GM04503 (cell line): ENCODE measurements around the gene NCOA6.
"Not testable (repeated sequence)": the region's sequence is repeated elsewhere in the genome, so short reads cannot be mapped to it uniquely, and the experiment has no call there.

Source experiments
- DNase-seq: peaks from one replicate; pipeline ENCODE4 v3.0.0-alpha.2; 2012; ENCODE audit warnings: low read depth

The NCOA6 gene

DNA sequence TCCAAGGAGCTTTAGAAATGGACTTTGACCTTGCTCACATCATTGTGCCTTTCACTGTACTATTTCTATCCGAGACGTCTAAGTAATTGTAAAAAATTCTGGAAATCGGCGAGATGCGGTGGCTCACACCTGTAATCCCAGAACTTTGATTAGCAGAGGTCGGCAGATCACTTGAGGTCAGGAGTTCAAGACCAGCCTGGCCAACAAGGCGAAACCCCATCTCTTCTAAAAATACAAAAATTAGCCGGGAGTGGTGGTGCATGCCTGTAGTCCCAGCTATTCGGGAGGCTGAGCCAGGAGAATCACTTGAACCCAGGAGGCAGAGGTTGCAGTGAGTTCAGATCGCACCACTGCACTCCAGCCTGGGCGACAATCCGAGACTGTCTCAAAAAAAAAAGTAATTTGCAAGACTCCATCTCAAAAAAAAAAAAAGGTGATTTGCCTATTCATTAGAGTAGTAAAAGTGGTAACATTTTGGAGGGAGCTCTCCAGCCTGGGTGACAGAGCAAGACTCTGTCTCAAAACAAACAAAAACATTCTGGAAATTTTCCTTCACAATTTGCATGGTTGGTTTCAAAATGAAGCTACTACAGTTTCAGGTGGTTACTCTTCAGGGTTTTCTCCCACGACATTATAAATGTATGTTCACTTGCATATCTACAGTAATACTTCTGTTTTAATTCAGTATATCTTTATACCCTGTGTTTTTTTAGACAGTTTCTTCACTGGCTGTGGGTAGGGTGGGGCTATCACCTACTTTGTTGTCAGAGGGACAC is 106.0 kb downstream of the NCOA6 start:
- not testable (repeated sequence) for DNase-seq

DNA sequence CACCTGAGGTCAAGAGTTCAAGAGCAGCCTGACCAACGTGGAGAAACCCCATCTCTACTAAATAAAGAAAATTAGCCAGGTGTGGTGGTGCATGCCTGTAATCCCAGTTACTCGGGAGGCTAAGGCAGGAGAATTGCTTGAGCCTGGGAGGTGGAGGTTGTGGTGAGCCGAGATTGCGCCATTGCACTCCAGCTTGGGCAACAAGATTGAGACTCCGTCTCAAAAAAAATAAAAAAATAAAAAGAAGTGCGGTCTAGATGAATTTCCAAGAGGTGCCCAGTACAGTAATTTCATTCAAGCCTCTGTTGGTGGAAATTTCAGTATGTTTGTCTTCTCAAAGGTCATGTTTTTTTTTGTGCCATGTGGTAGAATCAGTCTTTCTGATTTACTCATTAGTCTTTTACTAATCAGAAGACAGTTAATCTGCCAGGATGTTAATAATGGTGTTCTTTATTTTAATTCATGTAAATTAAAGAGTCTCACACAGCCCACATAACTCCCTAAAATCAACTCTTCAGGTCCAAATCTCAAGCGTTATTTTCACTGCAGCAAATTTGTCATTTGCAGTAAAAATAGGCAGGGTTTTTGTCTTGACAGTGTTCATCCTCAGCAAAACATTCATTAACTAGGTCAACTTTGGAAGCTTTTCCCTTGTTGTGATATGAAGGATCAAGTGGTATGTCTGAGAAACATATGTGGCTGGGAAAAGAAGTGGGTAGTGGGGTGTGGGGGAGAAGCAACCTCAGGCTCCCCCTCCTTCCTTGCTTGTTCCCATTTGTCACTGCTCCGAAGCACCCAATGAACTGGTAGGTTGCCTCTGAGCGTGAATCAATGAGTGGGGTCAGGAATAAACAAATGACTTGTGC is 108.0 kb downstream of the NCOA6 start:
- DNase-seq = no peak

DNA sequence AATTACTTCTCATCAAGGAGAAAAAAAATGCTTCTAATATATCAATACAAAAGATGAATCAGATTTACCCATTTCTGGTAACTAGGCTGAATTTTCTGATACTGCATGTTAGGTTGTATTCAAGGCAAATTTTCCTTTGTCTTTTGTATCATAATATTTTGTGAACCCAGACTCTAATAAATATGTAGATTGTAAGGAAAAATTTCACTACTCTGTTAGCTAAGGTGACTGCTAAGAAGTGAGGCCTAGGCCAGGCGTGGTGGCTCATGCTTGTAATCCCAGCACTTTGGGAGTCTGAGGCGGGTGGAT is 108.6 kb downstream of the NCOA6 start:
- DNase-seq = no peak

DNA sequence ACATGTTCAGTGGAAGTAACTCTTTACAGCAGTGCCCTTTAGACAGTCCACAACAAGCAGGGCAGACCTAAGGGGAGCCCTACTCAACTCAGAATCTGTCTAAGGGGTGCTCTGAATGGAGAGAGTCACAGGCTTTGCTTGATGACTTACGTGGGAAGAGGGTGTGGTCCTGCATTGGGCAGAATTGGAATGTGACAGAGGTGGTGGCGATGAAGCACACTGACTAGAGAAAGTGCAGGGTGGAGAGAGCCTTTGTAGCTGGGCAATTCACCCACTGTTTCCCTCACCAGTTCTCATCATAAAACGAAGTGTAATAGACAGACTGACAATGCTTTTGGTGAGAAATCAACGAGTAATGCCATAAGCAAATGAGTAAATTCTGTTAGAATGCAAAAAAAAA is 110.1 kb downstream of the NCOA6 start:
- DNase-seq = no peak

DNA sequence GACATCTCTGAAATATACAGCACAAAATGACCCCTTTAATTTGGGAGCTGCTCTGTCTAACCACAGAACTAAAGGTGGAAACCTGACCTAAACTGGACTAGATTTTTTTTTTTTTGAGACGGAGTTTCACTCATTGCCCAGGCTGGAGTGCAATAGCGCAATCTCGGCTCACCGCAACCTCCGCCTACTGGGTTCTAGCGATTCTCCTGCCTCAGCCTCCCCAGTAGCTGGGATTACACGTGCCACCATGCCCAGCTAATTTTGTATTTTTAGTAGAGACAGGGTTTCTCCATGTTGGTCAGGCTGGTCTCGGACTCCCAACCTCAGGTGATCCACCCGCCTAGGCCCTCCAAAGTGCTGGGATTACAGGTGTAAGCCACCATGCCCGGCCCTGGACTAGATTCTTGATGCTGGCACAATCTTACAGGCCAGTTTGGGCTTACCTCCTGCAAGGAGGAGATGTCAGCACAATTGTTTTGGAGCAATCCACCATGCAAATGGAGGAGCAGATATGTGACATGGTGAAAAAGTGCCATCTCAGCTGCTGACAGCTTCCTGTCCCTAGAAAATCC is 111.4 kb downstream of the NCOA6 start:
- not testable (repeated sequence) for DNase-seq

DNA sequence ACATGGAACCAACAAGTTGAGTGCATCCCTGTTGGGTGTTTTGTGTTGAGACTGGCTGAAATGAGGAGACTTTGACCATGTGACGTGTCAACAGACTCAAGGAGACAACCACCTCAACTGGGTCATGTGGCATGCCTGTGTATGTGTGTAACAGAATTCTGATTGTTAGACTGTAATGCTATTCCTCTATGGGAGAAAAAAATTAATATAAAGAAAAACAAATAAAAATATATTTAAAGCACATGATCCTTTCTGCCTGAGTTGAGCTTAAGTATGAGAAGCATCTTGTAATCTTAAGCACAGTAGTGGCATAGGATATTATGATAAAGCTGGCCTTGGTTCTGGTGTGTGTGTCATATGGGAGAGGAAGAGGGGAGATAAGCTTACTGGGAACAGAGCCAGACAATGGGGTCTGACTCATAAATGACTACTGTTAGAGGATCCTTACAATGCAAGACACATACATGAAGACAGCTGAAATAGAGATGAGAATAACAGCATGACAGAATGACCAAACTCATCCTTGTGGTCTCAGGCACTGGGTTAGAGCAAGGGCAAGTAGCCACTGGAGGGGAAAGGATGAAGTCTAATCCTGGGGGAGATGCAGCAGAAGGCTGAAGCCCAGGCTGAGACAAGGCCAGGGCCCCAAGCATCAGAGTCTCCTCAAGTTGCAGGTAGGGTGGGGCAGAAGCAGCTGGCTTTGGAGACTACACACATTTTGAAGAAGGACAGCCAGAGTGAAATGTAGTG is 112.1 kb downstream of the NCOA6 start:
- DNase-seq = peak; percentile 78

DNA sequence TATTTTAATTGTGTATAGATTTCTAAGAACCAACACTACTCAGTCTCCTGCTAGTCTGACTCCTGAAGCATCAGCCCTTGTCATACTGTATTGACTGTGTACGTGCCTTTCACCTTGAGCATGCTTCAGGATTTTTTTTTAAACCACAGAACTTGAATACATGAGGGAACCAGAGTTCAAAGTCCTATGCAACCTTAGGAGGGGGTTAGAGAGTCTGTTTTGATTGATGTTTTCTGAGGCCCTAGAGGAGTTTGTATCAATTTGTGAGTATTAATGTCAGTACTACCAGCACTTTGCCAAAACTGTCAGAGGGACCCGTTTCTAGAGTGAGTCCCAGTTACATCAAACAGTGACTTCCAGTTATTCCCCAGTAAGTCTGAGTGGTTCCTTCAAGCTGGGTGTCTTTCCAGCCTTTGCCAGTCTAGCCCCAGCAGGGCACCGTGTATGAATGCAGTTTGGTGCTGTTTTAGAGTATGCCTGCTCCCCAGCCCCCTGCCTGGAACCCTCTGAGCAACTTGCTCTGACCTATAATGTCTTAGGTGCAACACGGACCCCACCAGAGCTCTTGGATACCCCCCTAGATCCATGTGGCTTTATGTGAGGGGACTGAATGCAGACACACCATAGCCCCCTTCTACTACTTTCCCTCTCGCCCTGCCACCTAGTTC is 112.8 kb downstream of the NCOA6 start:
- no peak for DNase-seq

DNA sequence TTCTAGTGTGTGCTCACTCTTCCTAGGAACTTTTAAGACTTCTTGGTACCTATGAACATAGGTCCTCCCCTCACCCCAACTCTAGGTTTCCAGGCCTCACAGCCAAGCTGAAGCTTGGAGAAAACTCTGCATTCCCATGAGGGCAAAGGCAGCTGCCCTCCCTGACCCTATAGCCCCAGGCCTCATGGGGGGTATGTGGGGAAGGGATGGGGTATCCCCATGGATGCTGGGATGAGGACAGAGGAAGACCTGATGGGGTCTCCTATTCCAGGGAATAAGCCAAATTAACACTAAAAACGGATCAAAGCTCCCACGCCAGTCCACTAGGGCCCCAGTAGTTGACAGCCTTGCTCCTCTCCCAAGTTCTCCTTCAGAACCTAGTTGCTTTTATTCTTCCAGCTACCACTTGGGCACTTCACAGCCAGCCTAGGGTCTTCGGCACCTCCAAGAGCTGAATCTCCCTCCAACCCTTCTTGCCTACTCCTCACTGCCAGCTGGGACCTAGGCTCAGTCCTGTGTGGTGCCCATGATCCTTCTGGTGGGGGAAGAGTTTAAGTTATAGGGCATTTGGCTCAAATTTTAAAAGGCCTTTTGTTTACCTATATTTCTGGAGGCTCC is 113.5 kb downstream of the NCOA6 start:
- no peak for DNase-seq

DNA sequence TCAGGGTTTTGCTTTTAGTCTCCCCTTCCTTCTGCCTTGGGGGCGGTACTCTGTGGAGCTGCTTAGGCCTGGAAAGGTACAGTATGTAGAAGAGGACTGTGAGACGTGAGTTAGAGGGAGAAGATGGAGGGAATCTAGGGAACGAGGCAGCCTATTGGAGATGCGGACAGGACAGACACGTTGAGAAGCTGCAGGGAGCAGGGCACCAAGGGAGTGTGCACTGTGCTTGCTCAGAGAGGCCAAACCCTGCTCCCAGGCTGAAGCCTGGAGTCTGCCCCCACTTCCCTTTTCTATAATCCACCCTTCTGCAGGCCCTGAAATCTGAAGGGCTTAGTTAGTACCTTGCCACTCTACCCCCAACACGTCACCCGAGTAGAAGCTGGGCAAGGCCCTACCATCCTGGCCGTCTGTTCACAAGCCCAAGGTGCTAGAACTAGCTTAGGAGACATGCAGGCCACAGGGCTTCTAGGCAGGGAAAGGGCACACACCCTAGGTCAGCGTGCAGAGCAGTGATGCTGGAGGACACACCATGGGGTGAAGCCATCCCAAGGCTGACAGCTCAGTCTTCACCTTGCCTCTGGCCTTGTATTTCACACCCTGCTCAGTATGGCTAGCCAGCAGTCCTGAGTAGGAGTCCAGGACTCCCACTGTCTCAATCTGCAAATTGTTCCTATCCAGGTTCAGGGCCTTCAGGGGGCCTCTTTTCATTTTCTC is 114.4 kb downstream of the NCOA6 start:
- no peak for DNase-seq

DNA sequence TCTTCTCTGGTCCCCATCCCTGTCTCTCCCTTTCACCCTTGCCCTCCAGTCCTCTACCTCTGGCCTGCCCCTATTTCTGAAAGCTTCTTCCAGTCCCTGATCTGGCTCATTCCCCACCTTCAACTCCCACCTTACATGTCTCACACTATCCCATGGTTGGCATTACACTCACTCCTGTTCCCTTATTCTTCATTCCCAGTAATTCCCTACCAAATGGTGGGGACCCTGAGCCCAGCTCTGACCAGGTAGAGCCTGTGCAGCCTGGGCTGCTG is 114.9 kb downstream of the NCOA6 start:
- no peak for DNase-seq

DNA sequence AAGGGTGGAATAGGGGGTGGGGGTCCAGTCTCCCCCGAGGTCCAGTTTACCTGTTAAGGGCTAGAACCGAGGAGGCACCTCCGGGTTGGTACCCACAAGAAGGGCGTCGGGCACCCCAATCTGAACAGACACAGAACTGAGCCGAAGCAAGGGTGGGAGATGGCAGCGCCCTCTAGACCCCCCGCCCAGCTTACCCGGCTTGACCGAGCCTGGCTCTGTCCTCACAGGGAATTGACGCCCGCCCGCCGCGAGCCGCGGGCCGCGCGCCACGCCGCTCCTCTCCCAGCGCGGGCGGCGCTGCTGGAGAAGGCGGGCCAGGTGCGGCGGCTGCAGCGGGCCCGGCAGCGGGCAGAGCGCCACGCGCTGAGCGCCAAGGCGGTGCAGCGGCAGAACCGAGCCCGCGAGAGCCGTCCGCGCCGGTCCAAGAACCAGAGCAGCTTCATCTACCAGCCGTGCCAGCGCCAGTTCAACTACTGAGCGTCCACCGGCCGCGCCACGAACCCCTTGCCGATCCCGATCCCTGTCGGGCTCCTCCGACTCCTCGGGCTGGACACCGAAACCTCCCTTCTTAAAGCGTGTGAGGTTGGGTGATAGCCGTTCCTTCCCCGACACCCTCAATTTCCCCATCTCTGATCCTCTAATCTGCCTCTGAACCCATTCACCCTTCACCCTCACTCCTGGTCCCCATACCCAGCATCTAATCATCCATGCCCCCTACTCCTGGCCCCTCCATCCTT is 115.5 kb downstream of the NCOA6 start:
- no peak for DNase-seq

DNA sequence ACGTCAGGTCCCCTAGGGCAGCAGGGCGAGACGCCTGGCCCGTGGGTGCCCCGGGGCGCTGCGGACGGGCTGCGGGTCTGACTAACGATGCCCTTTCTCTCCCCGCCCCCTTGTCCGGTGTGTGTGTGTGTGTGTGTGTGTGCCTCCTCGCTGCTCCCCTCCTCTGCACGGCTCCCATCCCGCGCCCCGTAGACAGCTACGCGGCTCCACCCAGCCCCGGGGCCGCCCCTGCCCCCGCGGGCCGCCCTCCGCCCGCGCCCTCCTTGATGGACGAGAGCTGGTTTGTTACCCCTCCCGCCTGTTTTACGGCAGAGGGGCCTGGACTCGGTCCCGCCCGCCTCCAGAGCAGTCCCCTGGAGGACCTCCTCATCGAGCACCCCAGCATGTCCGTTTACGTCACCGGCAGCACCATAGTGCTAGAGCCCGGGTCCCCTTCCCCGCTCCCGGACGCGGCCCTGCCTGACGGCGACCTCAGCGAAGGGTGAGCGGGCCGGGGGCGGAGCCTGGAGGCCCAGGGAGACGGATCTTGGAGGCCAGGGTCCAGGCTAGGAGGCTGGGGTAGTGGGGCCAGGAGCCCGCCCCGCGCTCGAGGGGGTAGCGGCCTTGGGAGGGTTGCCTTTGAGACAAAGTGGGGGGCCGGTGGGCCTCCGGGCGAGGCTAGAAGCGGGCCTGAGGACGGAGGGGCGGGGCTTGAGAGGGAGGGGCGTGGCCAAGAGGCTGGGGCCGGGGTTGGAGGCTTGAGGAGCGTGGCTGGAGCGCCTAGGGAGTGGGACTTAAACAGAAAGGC is 116.2 kb downstream of the NCOA6 start:
- DNase-seq = no peak

DNA sequence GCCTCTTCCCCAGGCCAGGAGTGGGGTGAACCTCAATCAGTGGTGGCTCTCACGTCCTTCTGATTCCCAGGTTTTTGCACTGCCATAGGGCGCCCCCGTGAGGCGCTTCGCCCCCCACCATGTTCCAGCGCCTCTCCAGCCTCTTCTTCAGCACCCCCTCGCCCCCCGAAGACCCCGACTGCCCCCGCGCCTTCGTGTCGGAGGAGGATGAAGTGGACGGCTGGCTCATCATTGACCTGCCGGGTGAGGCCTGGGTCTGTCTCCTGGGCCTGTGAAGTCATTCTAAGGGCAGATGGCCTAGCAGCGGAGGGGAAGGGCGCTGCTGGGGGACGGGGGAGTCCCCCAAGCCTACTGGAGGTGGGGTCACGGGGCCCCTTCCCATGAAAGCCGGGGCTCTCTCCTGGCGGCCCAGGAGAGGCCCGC is 116.8 kb downstream of the NCOA6 start:
- no peak for DNase-seq

DNA sequence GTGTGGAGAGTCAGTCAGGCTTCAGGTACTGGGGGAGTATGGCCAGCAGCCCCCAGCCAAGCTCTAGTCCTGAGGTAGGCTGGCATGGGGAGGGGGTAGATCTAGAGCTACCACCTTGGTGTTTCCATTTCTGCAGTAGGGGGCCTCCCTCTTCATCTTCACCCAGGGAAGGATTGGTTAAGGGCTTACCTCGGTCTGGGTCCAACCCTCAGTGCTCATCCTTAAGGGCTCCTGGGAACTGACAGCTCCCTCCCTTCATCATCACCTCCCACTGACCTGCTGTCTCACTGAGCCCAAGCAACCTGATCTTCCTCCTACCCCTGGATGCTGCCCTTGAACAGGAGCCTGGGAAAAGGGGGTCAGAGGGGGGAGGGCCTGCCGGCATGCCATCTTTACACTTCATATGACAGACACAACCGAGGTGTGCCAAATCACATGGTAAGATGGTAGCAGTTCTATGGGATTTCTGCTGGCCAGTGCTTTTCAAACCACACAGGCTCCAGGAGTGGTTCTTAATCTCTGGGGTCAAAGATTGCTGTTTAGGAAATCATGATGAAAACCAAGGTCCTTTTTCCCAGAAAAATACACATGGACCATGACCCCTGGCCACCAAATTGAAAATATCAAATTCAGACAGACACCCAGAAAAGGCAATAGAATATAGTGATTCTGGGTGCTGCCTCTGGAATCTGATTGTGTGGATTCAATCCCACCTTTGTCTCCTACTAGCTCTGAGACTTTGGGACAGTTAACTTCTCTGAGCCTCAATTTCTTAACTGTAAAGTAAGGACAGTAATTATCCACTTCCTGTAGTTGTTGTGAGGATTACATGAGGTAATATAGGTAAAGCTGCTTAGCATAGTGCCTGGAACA is 118.3 kb downstream of the NCOA6 start:
- no peak for DNase-seq

DNA sequence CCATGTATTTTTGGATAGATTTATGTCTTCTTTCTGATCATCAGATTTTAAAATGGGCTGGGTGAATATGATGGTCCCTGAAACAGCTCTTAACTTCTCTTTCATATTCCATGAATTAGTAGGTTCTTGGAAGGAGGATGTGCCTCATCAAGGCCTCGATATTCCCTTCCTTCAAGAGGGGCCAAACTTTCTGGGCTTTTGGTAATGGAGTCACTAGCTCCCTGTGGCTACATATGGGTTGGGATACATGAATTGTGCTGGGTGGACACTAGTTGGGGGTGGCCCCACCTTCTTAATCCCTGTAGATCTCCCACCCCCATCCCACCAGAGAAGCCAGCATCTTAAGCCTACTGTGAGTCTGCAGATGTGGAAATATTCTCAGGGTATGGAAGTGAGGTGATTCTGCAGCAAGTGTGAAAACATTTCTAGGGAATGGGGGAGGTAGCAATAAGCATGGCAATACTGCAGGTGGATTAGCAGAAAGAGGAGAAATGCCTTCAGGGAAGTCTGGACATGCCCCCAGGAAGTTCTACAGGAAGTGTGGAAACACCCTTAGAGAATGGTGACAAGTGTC is 119.1 kb downstream of the NCOA6 start:
- DNase-seq = no peak

DNA sequence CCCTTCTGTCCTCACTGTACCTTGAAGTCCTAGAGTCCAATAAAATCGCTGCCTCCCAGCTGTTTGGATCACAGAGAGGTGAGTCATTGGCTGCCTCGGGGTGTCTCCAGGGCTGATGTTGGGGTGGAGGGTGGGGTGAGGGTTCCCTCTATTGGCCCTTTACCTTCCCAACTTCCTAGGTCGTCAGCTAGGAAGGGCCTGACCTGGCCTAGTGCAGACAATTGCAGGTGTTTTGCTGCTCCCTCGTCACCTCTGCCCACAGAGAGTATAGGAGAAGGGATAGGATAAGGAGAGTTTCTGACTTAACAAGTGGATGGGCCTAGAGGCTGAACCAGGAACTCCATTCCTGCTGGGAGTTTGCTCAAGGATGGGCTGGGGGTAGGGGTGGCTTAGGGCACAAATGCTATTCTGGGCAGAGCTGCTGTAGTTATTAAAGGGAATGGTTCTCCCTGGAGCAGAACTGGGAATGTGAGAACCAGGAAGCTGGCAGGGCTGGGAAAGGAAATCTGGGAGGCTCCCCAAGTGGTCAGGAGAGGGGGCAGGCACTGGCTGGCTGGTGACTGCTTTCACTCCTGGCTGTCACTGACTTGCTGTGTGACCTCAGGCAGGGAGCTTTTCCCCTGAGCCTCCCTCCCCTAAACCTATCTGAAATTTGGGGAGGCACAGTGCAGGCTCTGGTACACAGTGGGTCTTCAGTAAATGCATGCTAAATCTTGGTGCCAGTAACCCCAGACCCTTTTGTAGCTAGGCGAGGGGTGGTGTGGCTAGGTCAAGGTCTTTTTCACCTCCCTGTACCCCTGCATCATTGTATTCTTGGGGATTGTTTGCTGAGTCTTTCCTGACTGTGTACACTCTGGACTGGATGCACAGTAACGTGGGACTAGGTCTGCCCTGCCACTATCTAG is 119.8 kb downstream of the NCOA6 start:
- DNase-seq = no peak

DNA sequence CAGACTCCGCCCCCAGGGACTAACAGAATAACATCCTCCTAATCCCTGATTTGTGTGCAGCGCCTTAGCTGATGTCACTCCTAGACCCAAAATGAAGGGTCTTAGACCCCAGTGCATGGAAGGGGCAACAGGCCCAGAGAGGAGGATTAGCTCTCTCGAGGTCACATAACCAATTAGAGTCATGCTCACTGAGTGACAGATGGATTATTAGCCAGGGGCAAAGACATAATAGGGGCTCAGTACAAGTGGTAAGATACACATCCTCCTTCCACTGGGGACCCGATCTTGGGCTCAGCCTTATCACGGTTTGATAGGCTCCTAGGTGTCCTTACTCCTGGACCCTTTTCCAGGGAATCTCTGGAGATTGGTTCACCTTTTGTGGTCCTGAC is 120.4 kb downstream of the NCOA6 start:
- DNase-seq = no peak
